ENCODE results near the gene GARIN5B. TPM values are rescaled to one million over a fixed set of nuclear protein-coding genes. Genes with fewer than 3 reads are reported as not detected.
A peak's percentile ranks its signal among the peaks of the same experiment; 100 is the strongest.

The GARIN5B gene
- total and polyA plus RNA-seq, 2 of the 8 experiments (the other 6 are each of a cell fraction or from before 2014, with no cell fraction given) = 0.03 TPM; not detected in 1

DNA sequence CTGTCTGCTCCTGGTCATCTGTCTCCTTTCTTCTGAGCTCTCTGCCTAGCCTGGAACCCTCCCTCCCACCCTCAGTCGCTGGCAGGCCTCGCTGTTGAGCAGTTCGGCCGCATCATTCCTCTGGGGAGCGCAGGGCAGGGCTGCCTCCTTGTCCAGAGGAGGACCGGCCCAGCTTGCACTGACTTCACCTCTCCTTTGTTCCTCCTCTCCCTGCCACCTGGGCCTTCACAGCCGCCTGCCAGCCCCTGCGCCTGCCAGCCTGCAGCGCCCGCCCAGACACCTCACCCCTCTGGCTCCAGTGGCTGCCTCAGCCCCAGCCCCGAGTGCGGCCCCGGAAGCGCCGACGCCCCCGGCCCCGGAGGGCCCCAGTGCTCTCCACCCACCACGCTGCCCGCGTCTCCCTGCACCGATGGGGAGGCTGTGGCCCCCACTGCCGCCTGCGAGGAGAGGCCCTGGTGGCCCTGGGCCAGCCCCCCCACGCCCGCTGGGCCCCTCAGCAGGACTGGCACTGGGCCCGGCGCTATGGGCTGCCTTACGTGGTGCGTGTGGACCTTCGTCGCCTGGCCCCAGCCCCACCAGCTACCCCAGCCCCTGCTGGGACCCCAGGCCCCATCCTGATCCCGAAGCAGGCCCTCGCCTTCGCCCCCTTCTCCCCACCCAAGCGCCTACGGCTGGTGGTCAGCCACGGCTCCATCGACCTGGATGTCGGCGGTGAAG lies 16.2 kb downstream of the GARIN5B start:
- Histone ChIP-seq H2BK12ac (ENCODE audit: low read depth, low read length) (no peak overlapping the region), H4K20me1 (replicated peaks in 1 of 2; ENCODE audit: control insufficient read depth in 1 of 2, insufficient read depth in 2 of 2, low read length in 2 of 2) (peaks cover 0 to 2% of the 10 kb centered on the region in 2 experiments), H3K4me2 (ENCODE audit: insufficient read depth in 1 of 2, low read depth in 2 of 2, low read length in 2 of 2) (no peak overlapping the region), H3K79me1 (ENCODE audit: low read depth, low read length) (no peaks in the 10 kb centered on the region; the same call in 1 of the 2 replicates), H3K23ac (ENCODE audit: insufficient read length) (no peak overlapping the region), H3K4me1 (replicated peaks in 1 of 4; ENCODE audit: control insufficient read depth in 3 of 4, insufficient read depth in 4 of 4, low read length in 3 of 4) (peaks cover 11 to 38% (median 27%) of the 10 kb centered on the region in 4 experiments), H2AFZ (ENCODE audit: low read length) (no peak overlapping the region), H3K56ac (replicated peaks; ENCODE audit: insufficient read length, low read depth, low read length) (no peak overlapping the region), H3K4me3 (ENCODE audit: extremely low read depth in 1 of 4, insufficient read depth in 2 of 4, low read depth in 3 of 4, low read length in 4 of 4) (no peak overlapping the region), H4K8ac (ENCODE audit: extremely low read depth, insufficient read depth, low read length) (0 out of 2 replicates have a peak overlapping the region, but pooled peaks have one; percentile 32), H3K9me3 (ENCODE audit: insufficient read depth in 2 of 2, low read depth in 1 of 2, low read length in 1 of 2) (no peaks in the 10 kb centered on the region), H3K27me3 (replicated peaks in 1 of 4; ENCODE audit: control insufficient read depth in 3 of 4, extremely low read depth in 1 of 4, insufficient read depth in 3 of 4, low read length in 3 of 4) (peaks cover 0 to 4% (median 2%) of the 10 kb centered on the region in 4 experiments; a peak in 3 of 7 replicates), H4K91ac (replicated peaks; ENCODE audit: insufficient read length, low read length) (no peak overlapping the region), H3K18ac (ENCODE audit: extremely low read depth, low read length) (no peak overlapping the region; the same call in 1 of the 2 replicates), H3K4ac (replicated peaks; ENCODE audit: insufficient read length, low read depth, low read length) (no peak overlapping the region), H3K9ac (replicated peaks in 1 of 4; ENCODE audit: extremely low read depth in 1 of 4, low read depth in 3 of 4, low read length in 3 of 4) (no peak overlapping the region), H4K5ac (ENCODE audit: insufficient read length, low read depth, low read length) (peak overlapping the region; percentile 21), H2BK5ac (ENCODE audit: low read depth, low read length) (no peak overlapping the region), H3K27ac (ENCODE audit: low read depth, low read length) (no peak overlapping the region; the same call in 1 of the 2 replicates), H2AK5ac (ENCODE audit: low read depth, low read length) (no peak overlapping the region), H2BK20ac (ENCODE audit: low read length) (no peak overlapping the region), H3K14ac (ENCODE audit: insufficient read length) (no peak overlapping the region), H2BK15ac (ENCODE audit: low read length) (no peak overlapping the region; the same call in 1 of the 2 replicates), H3K36me3 (ENCODE audit: control insufficient read depth in 2 of 4, insufficient read depth in 4 of 4, low read length in 3 of 4) (peaks cover 0 to 58% (median 19%) of the 10 kb centered on the region in 4 experiments; a peak in 4 of 8 replicates), H3K79me2 (ENCODE audit: control insufficient read depth in 1 of 2, insufficient read depth in 2 of 2, low read length in 2 of 2) (no peaks in the 10 kb centered on the region), H2BK120ac (replicated peaks; ENCODE audit: low read depth, low read length) (no peak overlapping the region), H3K23me2 (ENCODE audit: low read depth, low read length) (peaks cover 1% of the 10 kb centered on the region; the same call in 1 of the 2 replicates)
- ChIA-PET CTCF (ENCODE audit: partially characterized antibody) (interaction anchor here (0.6 to 2.9 kb wide), 5 partner anchors 10 to 77 kb away, joined by 3 to 11 read pairs (median 3); no protein-coding TSS in a partner anchor), POLR2A (ENCODE audit: partially characterized antibody) (interaction anchor here (0.6 to 7.9 kb wide), 12 partner anchors 8 to 156 kb away, joined by 3 to 58 read pairs (median 5); partner anchors contain the start of genes IL11, TMEM238 and UBE2S)
- FAIRE-seq = no peak
- DNase-seq (ENCODE audit: low read depth in 1 of 2, low spot score in 2 of 2) = no peak
- 86% methylated on average over 18 of the region's 41 CpGs; no CpG with 5 or more reads in 1 of the 2 experiments for WGBS, 2 experiments (ENCODE audit: extremely low coverage in 1 of 2, insufficient coverage in 1 of 2, insufficient read length in 1 of 2, insufficient replicate concordance in 2 of 2, low coverage in 1 of 2, low lambda C conversion rate in 2 of 2, missing lambda C conversion rate in 1 of 2)
- TF ChIP-seq BACH1 (IDR thresholded peaks at IDR 0.05; ENCODE audit: low read length) = no peak
- TF ChIP-seq CEBPB (IDR thresholded peaks at IDR 0.05; ENCODE audit: low read depth, low read length) = no peak
- TF ChIP-seq SUZ12 (IDR thresholded peaks at IDR 0.05; ENCODE audit: low read length) = no peak
- TF ChIP-seq SP1 (IDR thresholded peaks at IDR 0.05; ENCODE audit: low read depth, low read length) = no peak
- no peak for TF ChIP-seq TAF1 (IDR thresholded peaks at IDR 0.05; ENCODE audit: low read depth, low read length)
- no peak for TF ChIP-seq KDM5A (IDR thresholded peaks at IDR 0.05; ENCODE audit: low read length)
- TF ChIP-seq GABPA (IDR thresholded peaks at IDR 0.05; ENCODE audit: borderline replicate concordance, insufficient read depth, low read length) = no peak
- no peak for TF ChIP-seq TCF12 (IDR thresholded peaks at IDR 0.05; ENCODE audit: low read depth, low read length)
- TF ChIP-seq NANOG (IDR thresholded peaks at IDR 0.05; ENCODE audit: insufficient read depth, low read depth, low read length, poor library complexity, severe bottlenecking) = no peak
- no peak for TF ChIP-seq MAFK (IDR thresholded peaks at IDR 0.05; ENCODE audit: low read depth, low read length)
- TF ChIP-seq EZH2 (IDR thresholded peaks at IDR 0.05; ENCODE audit: low read depth, low read length, severe bottlenecking) = no peak
- TF ChIP-seq, protein P1, sequence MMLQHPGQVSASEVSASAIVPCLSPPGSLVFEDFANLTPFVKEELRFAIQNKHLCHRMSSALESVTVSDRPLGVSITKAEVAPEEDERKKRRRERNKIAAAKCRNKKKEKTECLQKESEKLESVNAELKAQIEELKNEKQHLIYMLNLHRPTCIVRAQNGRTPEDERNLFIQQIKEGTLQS (IDR thresholded peaks at IDR 0.05; ENCODE audit: insufficient read depth, low read depth, low read length) = no peak

All from H1 (cell line).